Activated CD8-positive, alpha-beta T cell treated with anti-CD3 and anti-CD28 coated beads for 36 hours (primary cell): ENCODE measurements around the gene STK32A. TPM values are rescaled to one million over a fixed set of nuclear protein-coding genes. Genes with fewer than 3 reads are reported as not detected.

ENCODE experiments used
- ATAC-seq: fragments of 200-7000 bp; cut with Tn5 transposase; one replicate; pipeline ENCODE4 v1.10.0; 2021; ENCODE audit warnings: mild to moderate bottlenecking, moderate library complexity
- CTCF ChIA-PET: fragments of 350-600 bp; sonication (Branson Sonifier 250); formaldehyde crosslinking; loops from one replicate; lab custom pipeline; 2021; ENCODE audit warnings: antibody characterized with exemption; lab: Charles Lee
- POLR2A ChIA-PET: fragments of 350-600 bp; sonication (Branson Sonifier 250); formaldehyde crosslinking; loops from one replicate; lab custom pipeline; 2021; ENCODE audit warnings: antibody characterized with exemption; lab: Charles Lee
- DNase-seq: peaks from one replicate; pipeline ENCODE4 v3.0.0-alpha.2; 2020
- H3K27ac Mint-ChIP-seq: one replicate; pipeline ENCODE4 v1.8.0; 2021; ENCODE audit warnings: mild to moderate bottlenecking, mixed read lengths
- H3K27me3 Mint-ChIP-seq: one replicate; pipeline ENCODE4 v1.8.0; 2021; ENCODE audit warnings: mixed read lengths
- H3K36me3 Mint-ChIP-seq: one replicate; pipeline ENCODE4 v1.8.0; 2021; ENCODE audit warnings: low read depth, mixed read lengths
- H3K4me1 Mint-ChIP-seq: one replicate; pipeline ENCODE4 v1.8.0; 2021; ENCODE audit warnings: low read depth, mixed read lengths
- H3K4me3 Mint-ChIP-seq: one replicate; pipeline ENCODE4 v1.8.0; 2021; ENCODE audit warnings: mild to moderate bottlenecking, moderate library complexity, mixed read lengths
- H3K9me3 Mint-ChIP-seq: one replicate; pipeline ENCODE4 v1.8.0; 2021; ENCODE audit warnings: mixed read lengths
- intact Hi-C: fragments of 100-400 bp; cut with micrococcal nuclease; formaldehyde crosslinking; loops from one replicate; pipeline ENCODE4 v1.10.0; 2022
- total RNA-seq, 2 experiments: library from RNA; stranded (reverse); gene quantifications; one replicate each; pipeline ENCODE4 v1.2.3, GENCODE V29; 2021
- TF ChIP-seq, protein P1 (sequence below): fragments of 200-600 bp; IDR thresholded peaks from one replicate; pipeline ENCODE4 v1.8.0; 2022; ENCODE audit warnings: antibody characterized with exemption, mild to moderate bottlenecking

STK32A gene
- total RNA-seq, 2 experiments from 2014 or later: not detected

DNA sequence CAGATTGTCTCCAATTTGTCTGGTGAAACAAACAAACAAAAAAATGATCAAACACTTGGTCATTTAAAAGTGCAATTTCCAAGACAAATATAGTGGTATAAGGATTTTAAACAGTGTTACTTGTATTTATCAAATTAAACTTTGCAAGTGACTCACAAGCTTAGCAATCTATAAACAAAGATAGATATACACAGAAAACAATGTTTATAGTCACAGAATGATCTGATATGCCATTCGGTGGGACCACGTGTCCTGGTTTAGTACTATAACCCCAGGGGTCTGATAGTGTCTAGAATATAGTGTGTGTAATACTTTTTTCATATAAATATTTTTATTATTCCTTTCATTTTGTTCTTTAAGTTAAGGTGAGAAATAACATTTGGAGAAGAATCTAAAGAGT is 183.8 kb downstream of the STK32A start:
- no peak for ATAC-seq
- no peak overlapping the region for H3K27ac Mint-ChIP-seq
- DNase-seq: no peak
- H3K36me3 Mint-ChIP-seq: no peaks in the 10 kb centered on the region
- intact Hi-C loops: no loop called here
- TF ChIP-seq, protein P1, sequence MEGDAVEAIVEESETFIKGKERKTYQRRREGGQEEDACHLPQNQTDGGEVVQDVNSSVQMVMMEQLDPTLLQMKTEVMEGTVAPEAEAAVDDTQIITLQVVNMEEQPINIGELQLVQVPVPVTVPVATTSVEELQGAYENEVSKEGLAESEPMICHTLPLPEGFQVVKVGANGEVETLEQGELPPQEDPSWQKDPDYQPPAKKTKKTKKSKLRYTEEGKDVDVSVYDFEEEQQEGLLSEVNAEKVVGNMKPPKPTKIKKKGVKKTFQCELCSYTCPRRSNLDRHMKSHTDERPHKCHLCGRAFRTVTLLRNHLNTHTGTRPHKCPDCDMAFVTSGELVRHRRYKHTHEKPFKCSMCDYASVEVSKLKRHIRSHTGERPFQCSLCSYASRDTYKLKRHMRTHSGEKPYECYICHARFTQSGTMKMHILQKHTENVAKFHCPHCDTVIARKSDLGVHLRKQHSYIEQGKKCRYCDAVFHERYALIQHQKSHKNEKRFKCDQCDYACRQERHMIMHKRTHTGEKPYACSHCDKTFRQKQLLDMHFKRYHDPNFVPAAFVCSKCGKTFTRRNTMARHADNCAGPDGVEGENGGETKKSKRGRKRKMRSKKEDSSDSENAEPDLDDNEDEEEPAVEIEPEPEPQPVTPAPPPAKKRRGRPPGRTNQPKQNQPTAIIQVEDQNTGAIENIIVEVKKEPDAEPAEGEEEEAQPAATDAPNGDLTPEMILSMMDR: no peak
- ChIA-PET CTCF (no interaction called here), POLR2A (no interaction called here)
- H3K4me1 Mint-ChIP-seq: no peaks in the 10 kb centered on the region
- no peaks in the 10 kb centered on the region for H3K9me3 Mint-ChIP-seq
- H3K27me3 Mint-ChIP-seq: peaks cover 7% of the 10 kb centered on the region
- no peak overlapping the region for H3K4me3 Mint-ChIP-seq

DNA sequence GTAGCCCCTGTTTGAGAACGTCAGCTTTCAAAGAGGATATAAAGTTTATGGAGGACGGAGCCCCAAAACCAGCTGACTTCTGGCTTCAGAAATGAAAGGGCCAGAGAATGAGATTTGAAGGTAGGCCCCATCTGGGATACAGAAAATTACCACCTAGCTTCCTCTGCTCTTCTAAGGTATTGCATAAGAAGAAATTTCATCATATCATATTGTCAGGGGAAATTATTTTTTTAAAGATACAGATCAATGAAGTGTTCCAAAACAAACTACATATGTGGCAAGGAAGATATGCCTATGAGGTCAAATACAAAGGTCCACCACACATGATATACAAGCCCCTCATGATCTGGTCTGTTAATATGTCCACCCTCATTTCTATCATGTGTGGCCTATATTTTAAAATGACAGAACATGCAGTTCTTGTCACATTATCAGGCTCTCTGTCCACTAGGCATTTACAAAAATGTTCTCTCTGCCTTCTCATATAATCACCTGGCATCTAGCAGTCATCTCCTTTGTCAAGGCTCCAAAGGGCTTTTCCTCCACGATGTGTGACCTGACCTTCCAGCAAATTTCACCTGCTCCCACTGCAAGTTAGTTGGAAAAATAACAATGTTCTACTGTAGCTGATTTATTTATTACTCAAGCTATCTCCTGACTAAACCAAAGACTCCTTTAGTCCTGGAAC is 192.0 kb downstream of the STK32A start:
- TF ChIP-seq, protein P1: no peak
- DNase-seq (no peak), ATAC-seq (no peak)
- H3K4me3 Mint-ChIP-seq: no peak overlapping the region
- no peak overlapping the region for H3K27ac Mint-ChIP-seq
- peaks cover 7% of the 10 kb centered on the region for H3K27me3 Mint-ChIP-seq
- H3K9me3 Mint-ChIP-seq: no peaks in the 10 kb centered on the region
- ChIA-PET CTCF (no interaction called here), POLR2A (no interaction called here)
- intact Hi-C loops: no loop called here
- no peaks in the 10 kb centered on the region for H3K36me3 Mint-ChIP-seq
- no peaks in the 10 kb centered on the region for H3K4me1 Mint-ChIP-seq

DNA sequence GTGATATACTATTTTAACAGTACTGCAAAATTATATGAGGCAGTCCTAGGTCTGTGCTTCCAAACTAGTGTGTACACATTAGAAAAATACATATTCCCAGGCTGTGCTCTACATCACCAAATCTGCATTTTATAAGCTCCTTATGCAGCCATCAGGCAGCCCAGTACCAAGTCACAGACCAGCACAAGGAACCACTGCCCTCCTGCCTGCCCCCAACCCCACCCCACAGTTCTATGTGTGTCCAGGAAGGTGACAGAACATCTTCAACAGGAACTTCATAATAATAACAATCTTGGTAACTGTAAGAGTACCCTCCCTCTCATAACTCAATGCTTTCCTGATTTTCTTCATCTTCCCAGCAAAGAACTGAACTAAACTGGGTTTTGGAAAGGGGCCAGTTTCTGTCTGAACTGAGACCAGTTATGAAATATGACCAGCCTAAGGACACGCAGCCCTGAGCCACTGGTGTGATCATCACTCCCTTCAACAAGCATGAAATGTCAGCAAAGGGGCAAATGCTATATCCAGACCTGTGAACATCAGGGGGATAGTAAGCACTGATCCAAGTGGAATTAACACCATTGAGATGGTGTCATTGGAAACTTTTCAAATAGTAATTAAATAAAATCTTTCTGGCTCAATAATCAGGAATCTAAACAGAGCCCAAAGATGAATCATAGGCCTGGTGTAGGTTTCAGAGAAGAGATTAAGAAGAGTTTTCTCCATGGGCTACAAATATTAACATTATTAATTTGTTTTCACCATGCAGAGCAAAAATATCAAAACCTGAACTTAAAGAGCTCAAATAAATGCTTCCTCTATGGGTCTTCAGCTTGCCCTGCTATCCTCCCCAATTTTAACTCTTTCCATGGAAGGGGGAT is 192.9 kb downstream of the STK32A start:
- ChIA-PET CTCF (no interaction called here), POLR2A (no interaction called here)
- Mint-ChIP-seq H3K36me3 (no peaks in the 10 kb centered on the region), H3K27me3 (peaks cover 12% of the 10 kb centered on the region), H3K9me3 (no peaks in the 10 kb centered on the region), H3K4me3 (no peak overlapping the region), H3K4me1 (no peaks in the 10 kb centered on the region), H3K27ac (no peak overlapping the region)
- DNase-seq (no peak), ATAC-seq (no peak)
- intact Hi-C loops: no loop called here
- TF ChIP-seq, protein P1: no peak

DNA sequence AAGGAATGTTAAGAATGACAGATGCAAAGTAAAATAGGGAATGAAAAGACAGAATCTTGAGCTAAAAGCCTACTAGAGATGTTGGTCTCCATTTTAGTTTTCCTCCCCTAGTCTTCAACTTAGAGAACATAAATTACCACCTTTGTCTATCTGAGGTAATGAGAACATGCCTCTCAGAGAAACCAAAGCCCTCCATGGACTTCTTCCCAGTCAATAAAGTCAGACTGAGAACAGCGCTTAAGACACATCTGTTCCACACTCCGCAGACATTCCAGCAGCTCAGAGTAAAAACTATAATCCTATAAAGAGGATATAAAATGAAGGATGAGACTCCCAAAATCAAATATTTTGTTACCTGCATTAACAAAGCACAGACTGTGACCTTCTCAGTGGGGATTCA is 195.8 kb downstream of the STK32A start:
- TF ChIP-seq, protein P1: no peak
- intact Hi-C loops: no loop called here
- ChIA-PET POLR2A (no interaction called here), CTCF (no interaction called here)
- H3K4me3 Mint-ChIP-seq: no peak overlapping the region
- DNase-seq (no peak), ATAC-seq (no peak)
- peaks cover 14% of the 10 kb centered on the region for H3K27me3 Mint-ChIP-seq
- no peaks in the 10 kb centered on the region for H3K9me3 Mint-ChIP-seq
- H3K36me3 Mint-ChIP-seq: no peaks in the 10 kb centered on the region
- no peak overlapping the region for H3K27ac Mint-ChIP-seq
- no peaks in the 10 kb centered on the region for H3K4me1 Mint-ChIP-seq

DNA sequence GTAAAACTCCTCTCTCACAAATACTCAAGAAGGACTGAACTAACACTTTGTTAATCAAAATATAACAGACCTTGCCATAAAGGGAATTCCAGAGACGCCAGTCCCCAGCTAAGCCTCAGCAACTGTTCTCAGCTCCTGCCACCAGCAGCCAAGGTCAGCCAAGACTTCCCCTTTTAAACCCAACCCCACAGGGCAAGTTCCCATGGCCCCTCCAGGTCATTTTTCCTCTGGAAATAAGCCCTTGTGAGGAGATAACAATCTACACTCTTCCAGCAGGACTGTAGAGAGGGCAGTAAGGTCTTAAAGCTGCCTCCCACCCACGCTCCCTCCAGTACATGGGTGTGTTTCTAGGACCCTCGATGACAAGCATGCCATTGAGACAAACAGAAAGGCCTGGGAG is 196.8 kb downstream of the STK32A start:
- no peak overlapping the region for H3K27ac Mint-ChIP-seq
- peaks cover 14% of the 10 kb centered on the region for H3K27me3 Mint-ChIP-seq
- POLR2A ChIA-PET: no interaction called here
- ATAC-seq (no peak), DNase-seq (no peak)
- TF ChIP-seq, protein P1: no peak
- H3K4me3 Mint-ChIP-seq: no peak overlapping the region
- no peaks in the 10 kb centered on the region for H3K9me3 Mint-ChIP-seq
- no peaks in the 10 kb centered on the region for H3K36me3 Mint-ChIP-seq
- H3K4me1 Mint-ChIP-seq: no peaks in the 10 kb centered on the region
- intact Hi-C loops: no loop called here
- CTCF ChIA-PET: no interaction called here
